ENCODE measurements around the gene GATAD2B.

The GATAD2B gene

GRCh38 chr1:153883223-153883622 lies 39.5 kb downstream of the GATAD2B start:
- POLR2A ChIA-PET, result interaction anchor here (1.1 kb wide), 1 partner anchor 107 kb away, joined by 3 read pairs; the partner anchor contains the start of gene RPS27
- peaks cover 13% of the 10 kb centered on the region; the same call in 1 of the 2 replicates for H3K4me1 ChIP-seq (ENCODE audit: control insufficient read depth, insufficient read depth, low read length)

GRCh38 chr1:153882296-153882912 lies 40.4 kb downstream of the GATAD2B start:
- Histone ChIP-seq H3K36me3 (ENCODE audit: control insufficient read depth in 2 of 2, insufficient read depth in 1 of 2, low read length in 2 of 2) (no peaks in the 10 kb centered on the region; a peak in 1 of 3 replicates), H3K9me3 (ENCODE audit: control insufficient read depth, insufficient read depth, low read depth, low read length) (no peaks in the 10 kb centered on the region), H3K27ac (ENCODE audit: extremely low read depth, low read depth, low read length) (no peak overlapping the region), H3K4me3 (ENCODE audit: low read depth, low read length) (peak overlapping the region; percentile 12), H3K4me1 (ENCODE audit: control insufficient read depth, insufficient read depth, low read length) (peaks cover 13% of the 10 kb centered on the region; the same call in 1 of the 2 replicates)
- ChIA-PET CTCF (interaction anchor here (0.5 to 1.6 kb wide), 4 partner anchors 18 to 439 kb away, joined by 3 to 5 read pairs (median 4); no protein-coding TSS in a partner anchor), POLR2A (interaction anchor here (0.5 to 1.5 kb wide), 4 partner anchors 11 to 95 kb away, joined by 3 to 6 read pairs (median 5); partner anchors contain the start of genes CREB3L4 and JTB)
- TF ChIP-seq ZNF398 (tag by site-specific recombination; IDR thresholded peaks at IDR 0.05) (no peak), ZNF621 (tag by site-specific recombination; IDR thresholded peaks at IDR 0.05) (no peak), HOXC10 (CRISPR knock-in tag; IDR thresholded peaks at IDR 0.05) (no peak), PRDM1 (tag by site-specific recombination; IDR thresholded peaks at IDR 0.05) (0 out of 2 replicates have a peak, but pooled peaks have one; percentile 24), ZBTB17 (tag by site-specific recombination; IDR thresholded peaks at IDR 0.05) (peak; percentile 61)

More at GRCh38 chr1:153883223-153883622, 39.5 kb downstream of the GATAD2B start:
- no peak for TF ChIP-seq ZBTB8A (tag by site-specific recombination; IDR thresholded peaks at IDR 0.05)
- no peak for TF ChIP-seq ZNF223 (tag by site-specific recombination; IDR thresholded peaks at IDR 0.05)
- no peak for TF ChIP-seq ZNF19 (tag by site-specific recombination; IDR thresholded peaks at IDR 0.05; ENCODE audit: low read depth)
- no peak for TF ChIP-seq SP2 (tag by site-specific recombination; IDR thresholded peaks at IDR 0.05)
- no peak for TF ChIP-seq ZNF600 (tag by site-specific recombination; IDR thresholded peaks at IDR 0.05)
- TF ChIP-seq INSM2 (tag by site-specific recombination; IDR thresholded peaks at IDR 0.05), result no peak
- TF ChIP-seq ZNF18 (tag by site-specific recombination; IDR thresholded peaks at IDR 0.05), result no peak
- TF ChIP-seq ZNF513 (tag by site-specific recombination; IDR thresholded peaks at IDR 0.05), result no peak
- no peak for TF ChIP-seq ZNF654 (tag by site-specific recombination; IDR thresholded peaks at IDR 0.05; ENCODE audit: low read depth)
- TF ChIP-seq ZNF837 (tag by site-specific recombination; IDR thresholded peaks at IDR 0.05), result no peak
- TF ChIP-seq ZNF623 (tag by site-specific recombination; IDR thresholded peaks at IDR 0.05), result no peak
- TF ChIP-seq ZNF701 (tag by site-specific recombination; IDR thresholded peaks at IDR 0.05), result no peak
- no peak for TF ChIP-seq ZNF792 (tag by site-specific recombination; IDR thresholded peaks at IDR 0.05)
- no peak for TF ChIP-seq ZNF169 (tag by site-specific recombination; IDR thresholded peaks at IDR 0.05)
- CTCF ChIA-PET, result interaction anchor here (0.7 to 0.9 kb wide), 2 partner anchors 60 to 530 kb away, joined by 3 read pairs; no protein-coding TSS in a partner anchor
- no peak overlapping the region for H3K27ac ChIP-seq (ENCODE audit: extremely low read depth, low read depth, low read length)
- no peak overlapping the region for H3K4me3 ChIP-seq (ENCODE audit: low read depth, low read length)
- H3K36me3 ChIP-seq (ENCODE audit: control insufficient read depth in 2 of 2, insufficient read depth in 1 of 2, low read length in 2 of 2), result no peaks in the 10 kb centered on the region; a peak in 1 of 3 replicates
- H3K9me3 ChIP-seq (ENCODE audit: control insufficient read depth, insufficient read depth, low read depth, low read length), result no peaks in the 10 kb centered on the region
